ENCODE data around the gene DAPP1.

GRCh38 chr4:99800332-99801004 is 16.2 kb upstream of the DAPP1 start:
- TF ChIP-seq CTCF (IDR thresholded peaks at IDR 0.05; ENCODE audit: low read length) (no peak), EZH2 (IDR thresholded peaks at IDR 0.05; ENCODE audit: borderline replicate concordance, low read length) (no peak)

All from OCI-LY1 (cell line).